Suprapubic skin (tissue), 4 donors: ENCODE data around the gene TEX22. TPM values are rescaled to one million over a fixed set of nuclear protein-coding genes. Genes with fewer than 3 reads are reported as not detected.
A peak's percentile ranks its signal among the peaks of the same experiment; 100 is the strongest.

ENCODE experiments used
- DNase-seq, 2 donors: peaks; one replicate each; pipeline ENCODE4 v3.0.0-alpha.2; 2019; ENCODE audit warnings: low spot score in 2 of 2
- H3K27ac ChIP-seq: fragments of 200-600 bp; sonication (generic); one replicate; pipeline ENCODE4 v1.5.1; 2019
- H3K27me3 ChIP-seq: fragments of 200-600 bp; sonication (generic); one replicate; pipeline ENCODE4 v1.5.1; 2019
- H3K36me3 ChIP-seq: fragments of 200-600 bp; sonication (generic); one replicate; pipeline ENCODE4 v1.5.1; 2019
- H3K4me1 ChIP-seq: fragments of 200-600 bp; sonication (generic); one replicate; pipeline ENCODE4 v1.5.1; 2019
- H3K4me3 ChIP-seq: fragments of 200-600 bp; sonication (generic); one replicate; pipeline ENCODE4 v1.5.1; 2019; ENCODE audit warnings: mild to moderate bottlenecking
- H3K9me3 ChIP-seq: fragments of 200-600 bp; sonication (generic); one replicate; pipeline ENCODE4 v1.5.1; 2019
- EP300 ChIP-seq: sonication (generic); formaldehyde crosslinking; IDR thresholded peaks from one replicate; pipeline ENCODE4 v1.6.1; 2017; ENCODE audit warnings: antibody characterized with exemption
- POLR2A ChIP-seq, 2 donors: fragments of 450-650 bp; IDR thresholded peaks; one replicate each; pipeline ENCODE4 v1.6.1; 2017; ENCODE audit warnings: antibody characterized with exemption in 2 of 2, mild to moderate bottlenecking in 2 of 2, moderate library complexity in 2 of 2
- POLR2AphosphoS5 ChIP-seq, 3 donors: sonication (generic); formaldehyde crosslinking; IDR thresholded peaks; one replicate each; pipeline ENCODE4 v1.6.1; 2017; ENCODE audit warnings: antibody characterized with exemption in 3 of 3
- WGBS: methylation state at CpG from one replicate; pipeline ENCODE4 v1.1.5; 2018; 5-methylcytosine and 5-hydroxymethylcytosine counted together
- total RNA-seq, 4 donors: library from RNA; depleted of rRNA; stranded (reverse); fragments of >200 nt; gene quantifications; one replicate each; pipeline ENCODE4 v1.1.0, GENCODE V29; 2016
- TF ChIP-seq, protein P1 (sequence below), 2 donors: fragments of 200-600 bp in 1 of 2; fragments of 450-650 bp in 1 of 2; sonication (generic) in 1 of 2; IDR thresholded peaks; one replicate each; pipeline ENCODE4 v1.5.1; 2016 to 2019; ENCODE audit warnings: antibody characterized with exemption in 2 of 2, mild to moderate bottlenecking in 1 of 2, moderate library complexity in 1 of 2

TEX22 gene
- total RNA-seq, 4 donors from 2014 or later = 0.80 TPM; not detected in 3

- H3K36me3 ChIP-seq = peaks cover 3% of the 10 kb centered on the region
- WGBS = 0% methylated on average over 11 of the region's 67 CpGs
- TF ChIP-seq EP300 (no peak), POLR2A (IDR thresholded peaks at IDR 0.05) (no peak), POLR2AphosphoS5 (IDR thresholded peaks at IDR 0.05) (no peak)
- TF ChIP-seq, protein P1, sequence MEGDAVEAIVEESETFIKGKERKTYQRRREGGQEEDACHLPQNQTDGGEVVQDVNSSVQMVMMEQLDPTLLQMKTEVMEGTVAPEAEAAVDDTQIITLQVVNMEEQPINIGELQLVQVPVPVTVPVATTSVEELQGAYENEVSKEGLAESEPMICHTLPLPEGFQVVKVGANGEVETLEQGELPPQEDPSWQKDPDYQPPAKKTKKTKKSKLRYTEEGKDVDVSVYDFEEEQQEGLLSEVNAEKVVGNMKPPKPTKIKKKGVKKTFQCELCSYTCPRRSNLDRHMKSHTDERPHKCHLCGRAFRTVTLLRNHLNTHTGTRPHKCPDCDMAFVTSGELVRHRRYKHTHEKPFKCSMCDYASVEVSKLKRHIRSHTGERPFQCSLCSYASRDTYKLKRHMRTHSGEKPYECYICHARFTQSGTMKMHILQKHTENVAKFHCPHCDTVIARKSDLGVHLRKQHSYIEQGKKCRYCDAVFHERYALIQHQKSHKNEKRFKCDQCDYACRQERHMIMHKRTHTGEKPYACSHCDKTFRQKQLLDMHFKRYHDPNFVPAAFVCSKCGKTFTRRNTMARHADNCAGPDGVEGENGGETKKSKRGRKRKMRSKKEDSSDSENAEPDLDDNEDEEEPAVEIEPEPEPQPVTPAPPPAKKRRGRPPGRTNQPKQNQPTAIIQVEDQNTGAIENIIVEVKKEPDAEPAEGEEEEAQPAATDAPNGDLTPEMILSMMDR (IDR thresholded peaks at IDR 0.05) = no peak
Observed at GRCh38 chr14:105420101-105420973, 22.0 kb downstream of the TEX22 start.

DNA sequence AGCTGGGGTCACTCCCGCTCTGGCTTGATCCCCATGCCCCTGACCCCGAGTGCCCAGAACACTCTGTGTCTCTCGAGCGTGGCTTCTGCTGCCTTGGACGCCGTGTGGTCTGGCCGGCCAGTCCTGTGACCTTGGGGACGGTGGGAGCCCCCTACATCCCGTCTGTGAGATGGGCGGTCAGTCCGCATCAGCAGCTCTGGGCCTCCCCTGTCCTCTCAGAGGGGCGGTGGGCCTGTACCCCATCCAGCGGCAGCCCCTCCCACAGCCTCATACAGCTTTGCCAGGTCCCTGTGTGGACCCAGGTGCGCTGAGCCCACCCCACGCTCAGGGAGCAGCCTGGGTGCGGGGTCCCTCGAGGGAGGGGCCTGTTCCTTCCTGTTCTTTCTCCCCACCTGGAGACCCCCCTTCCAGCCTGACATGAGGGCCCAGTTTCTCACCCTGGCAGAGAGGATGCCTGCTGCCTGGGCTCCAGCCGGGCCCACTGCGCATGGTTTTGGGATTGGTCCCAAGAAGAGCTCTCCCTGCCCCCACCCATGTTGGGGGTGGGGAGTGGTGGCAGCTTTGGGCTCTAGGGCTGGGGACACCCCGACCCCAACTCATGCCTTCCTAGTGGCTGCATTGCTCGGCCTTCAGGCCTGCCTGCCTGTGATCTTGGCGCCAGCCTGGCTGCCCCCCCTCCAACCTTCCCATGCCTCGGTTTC is 22.8 kb downstream of the TEX22 start:
- peaks cover 5% of the 10 kb centered on the region for H3K36me3 ChIP-seq
- no peaks in the 10 kb centered on the region for H3K27me3 ChIP-seq
- H3K4me1 ChIP-seq = peaks cover 38% of the 10 kb centered on the region
- TF ChIP-seq EP300 (no peak), POLR2AphosphoS5 (IDR thresholded peaks at IDR 0.05) (no peak), POLR2A (IDR thresholded peaks at IDR 0.05) (no peak)
- TF ChIP-seq, protein P1 (IDR thresholded peaks at IDR 0.05) = no peak
- no peak for DNase-seq
- no peak overlapping the region for H3K27ac ChIP-seq
- H3K4me3 ChIP-seq = peak overlapping the region; percentile 72
- WGBS = 57% methylated on average over 7 of the region's 23 CpGs
- H3K9me3 ChIP-seq = no peaks in the 10 kb centered on the region

More at GRCh38 chr14:105420101-105420973, 22.0 kb downstream of the TEX22 start:
- peak overlapping the region; percentile 72 for H3K27ac ChIP-seq
- DNase-seq = no peak
- H3K9me3 ChIP-seq = no peaks in the 10 kb centered on the region
- no peaks in the 10 kb centered on the region for H3K27me3 ChIP-seq
- H3K4me3 ChIP-seq = peak overlapping the region; percentile 72
- peaks cover 40% of the 10 kb centered on the region for H3K4me1 ChIP-seq

- DNase-seq = peak in 1 of 2 donors; percentile 64
- peak overlapping the region; percentile 72 for H3K4me3 ChIP-seq
- TF ChIP-seq POLR2A (IDR thresholded peaks at IDR 0.05) = no peak
- TF ChIP-seq POLR2AphosphoS5 (IDR thresholded peaks at IDR 0.05) = no peak
- TF ChIP-seq EP300 = no peak
- TF ChIP-seq, protein P1 (IDR thresholded peaks at IDR 0.05) = no peak
Observed at GRCh38 chr14:105421723-105422615, 23.6 kb downstream of the TEX22 start.

GRCh38 chr14:105422695-105423487 is 24.6 kb downstream of the TEX22 start:
- H3K36me3 ChIP-seq = peaks cover 15% of the 10 kb centered on the region
- DNase-seq = peak in 1 of 2 donors; percentile 60
- no peak overlapping the region for H3K4me3 ChIP-seq
- H3K4me1 ChIP-seq = peaks cover 38% of the 10 kb centered on the region
- WGBS = 76% methylated on average over 21 of the region's 21 CpGs
- no peak overlapping the region for H3K27ac ChIP-seq
- TF ChIP-seq, protein P1 (IDR thresholded peaks at IDR 0.05) = no peak
- H3K9me3 ChIP-seq = no peaks in the 10 kb centered on the region
- H3K27me3 ChIP-seq = no peaks in the 10 kb centered on the region

More at GRCh38 chr14:105421723-105422615, 23.6 kb downstream of the TEX22 start:
- no peaks in the 10 kb centered on the region for H3K27me3 ChIP-seq
- WGBS = 71% methylated on average over 24 of the region's 32 CpGs
- no peak overlapping the region for H3K27ac ChIP-seq
- H3K9me3 ChIP-seq = no peaks in the 10 kb centered on the region
- H3K36me3 ChIP-seq = peaks cover 13% of the 10 kb centered on the region
- H3K4me1 ChIP-seq = peaks cover 38% of the 10 kb centered on the region
